Suprapubic skin (tissue), 4 donors: Measurements from ENCODE around the gene SMYD3.

Experiments
- CTCF ChIP-seq, 2 donors: fragments of 200-600 bp in 1 of 2; fragments of 450-650 bp in 1 of 2; sonication (generic) in 1 of 2; IDR thresholded peaks; one replicate each; pipeline ENCODE4 v1.5.1; 2016 to 2019; ENCODE audit warnings: antibody characterized with exemption in 2 of 2, mild to moderate bottlenecking in 1 of 2, moderate library complexity in 1 of 2
- POLR2A ChIP-seq, 2 donors: fragments of 450-650 bp; IDR thresholded peaks; one replicate each; pipeline ENCODE4 v1.6.1; 2017; ENCODE audit warnings: antibody characterized with exemption in 2 of 2, mild to moderate bottlenecking in 2 of 2, moderate library complexity in 2 of 2
- POLR2AphosphoS5 ChIP-seq, 3 donors: sonication (generic); formaldehyde crosslinking; IDR thresholded peaks; one replicate each; pipeline ENCODE4 v1.6.1; 2017; ENCODE audit warnings: antibody characterized with exemption in 3 of 3

GRCh38 chr1:246139745-246140182, 367.3 kb downstream of the SMYD3 start:
- TF ChIP-seq CTCF (IDR thresholded peaks at IDR 0.05) (no peak), POLR2A (IDR thresholded peaks at IDR 0.05) (no peak), POLR2AphosphoS5 (IDR thresholded peaks at IDR 0.05) (no peak)
